H1 (cell line): ENCODE results near the gene NF1. TPM values are rescaled to one million over a fixed set of nuclear protein-coding genes. Genes with fewer than 3 reads are reported as not detected.

Experiments
- CTCF ChIA-PET: fragments of 300-600 bp; sonication (Branson Sonifier 250); formaldehyde crosslinking; loops from one replicate; lab custom pipeline; 2021; ENCODE audit not compliant: partially characterized antibody; lab: Charles Lee
- POLR2A ChIA-PET: fragments of 300-600 bp; sonication (Branson Sonifier 250); formaldehyde crosslinking; loops from one replicate; lab custom pipeline; 2021; ENCODE audit warnings: inconsistent platforms; ENCODE audit not compliant: partially characterized antibody; lab: Charles Lee
- DNase-seq, 2 experiments: peaks; one replicate each; pipeline versions ENCODE4 v3.0.0 to v3.0.0-alpha.2; 2010 to 2022; ENCODE audit warnings: low spot score in 2 of 2, low read depth in 1 of 2, mixed read lengths in 1 of 2
- FAIRE-seq: peaks from 2 replicates; lab custom pipeline; 2011; peaks lifted over from hg19 to GRCh38; lab: Jason Lieb, UNC
- H2AFZ ChIP-seq: 2 replicates; pipeline ENCODE4 v1.8.1; 2012; ENCODE audit warnings: low read length, inconsistent platforms
- H2AK5ac ChIP-seq: 2 replicates; pipeline ENCODE4 v1.6.1; 2013; ENCODE audit warnings: low read depth, low read length
- H2BK120ac ChIP-seq: replicated peaks from 2 replicates; pipeline ENCODE3; 2013; ENCODE audit warnings: low read depth, low read length, inconsistent platforms
- H2BK12ac ChIP-seq: 2 replicates; pipeline ENCODE4 v1.6.1; 2013; ENCODE audit warnings: low read depth, low read length
- H2BK15ac ChIP-seq: 2 replicates; pipeline ENCODE4 v1.6.1; 2013; ENCODE audit warnings: low read length
- H2BK20ac ChIP-seq: 2 replicates; pipeline ENCODE4 v1.6.1; 2013; ENCODE audit warnings: low read length
- H2BK5ac ChIP-seq: 2 replicates; pipeline ENCODE4 v1.6.1; 2013; ENCODE audit warnings: low read depth, low read length
- H3K14ac ChIP-seq: 2 replicates; pipeline ENCODE4 v1.6.1; 2013; ENCODE audit warnings: inconsistent platforms; ENCODE audit not compliant: insufficient read length
- H3K18ac ChIP-seq: 2 replicates; pipeline ENCODE4 v1.6.1; 2013; ENCODE audit warnings: low read length; ENCODE audit errors: extremely low read depth
- H3K23ac ChIP-seq: 2 replicates; pipeline ENCODE4 v1.6.1; 2013; ENCODE audit warnings: inconsistent platforms; ENCODE audit not compliant: insufficient read length
- H3K23me2 ChIP-seq: 2 replicates; pipeline ENCODE4 v1.6.1; 2013; ENCODE audit warnings: low read depth, low read length
- H3K27ac ChIP-seq: 2 replicates; pipeline ENCODE4 v1.6.1; 2011; ENCODE audit warnings: low read depth, low read length, inconsistent platforms
- H3K27me3 ChIP-seq, 4 experiments: replicated peaks in 1 of 4; 1 replicate in 1 of 4; 2 replicates in 3 of 4; pipeline versions ENCODE4 v1.6.1 to v1.8.1; 2011 to 2013; ENCODE audit warnings: low read length in 3 of 4, mild to moderate bottlenecking in 3 of 4, inconsistent platforms in 2 of 4, mixed read lengths in 2 of 4, moderate library complexity in 1 of 4; ENCODE audit not compliant: control insufficient read depth in 3 of 4, insufficient read depth in 3 of 4; ENCODE audit errors: extremely low read depth in 1 of 4
- H3K36me3 ChIP-seq, 4 experiments: 2 replicates each; pipeline versions ENCODE4 v1.6.1 to v1.8.1; 2011 to 2013; ENCODE audit warnings: mild to moderate bottlenecking in 4 of 4, low read length in 3 of 4, moderate library complexity in 2 of 4, control low read depth in 1 of 4, inconsistent platforms in 1 of 4; ENCODE audit not compliant: insufficient read depth in 4 of 4, control insufficient read depth in 2 of 4
- H3K4ac ChIP-seq: replicated peaks from 2 replicates; pipeline ENCODE3; 2013; ENCODE audit warnings: low read length, low read depth, mixed read lengths, inconsistent platforms; ENCODE audit not compliant: insufficient read length
- H3K4me1 ChIP-seq, 4 experiments: replicated peaks in 1 of 4; 1 replicate in 1 of 4; 2 replicates in 3 of 4; pipeline versions ENCODE4 v1.6.1 to v1.8.1; 2011 to 2013; ENCODE audit warnings: low read length in 3 of 4, inconsistent platforms in 2 of 4, mixed read lengths in 1 of 4; ENCODE audit not compliant: insufficient read depth in 4 of 4, control insufficient read depth in 3 of 4
- H3K4me2 ChIP-seq, 2 experiments: 2 replicates each; pipeline versions ENCODE4 v1.6.1 to v1.8.1; 2011 to 2013; ENCODE audit warnings: low read depth in 2 of 2, low read length in 2 of 2, control low read depth in 1 of 2, inconsistent platforms in 1 of 2, mild to moderate bottlenecking in 1 of 2; ENCODE audit not compliant: insufficient read depth in 1 of 2
- H3K4me3 ChIP-seq, 4 experiments: fragments of 200-600, 300-600 bp in 1 of 4; sonication (generic), shearing (Covaris generic), sonication (Bioruptor Twin) in 1 of 4; 2 replicates each; pipeline versions ENCODE4 v1.5.1 to v1.8.1; 2011 to 2016; ENCODE audit warnings: low read length in 4 of 4, low read depth in 3 of 4, control low read depth in 2 of 4, inconsistent platforms in 2 of 4, mild to moderate bottlenecking in 2 of 4, mixed read lengths in 1 of 4, moderate library complexity in 1 of 4; ENCODE audit not compliant: insufficient read depth in 2 of 4; ENCODE audit errors: extremely low read depth in 1 of 4
- H3K56ac ChIP-seq: replicated peaks from 2 replicates; pipeline ENCODE3; 2013; ENCODE audit warnings: low read depth, mild to moderate bottlenecking, mixed read lengths, low read length, inconsistent platforms; ENCODE audit not compliant: insufficient read length
- H3K79me1 ChIP-seq: 2 replicates; pipeline ENCODE4 v1.6.1; 2013; ENCODE audit warnings: low read depth, low read length, control low read depth
- H3K79me2 ChIP-seq, 2 experiments: 2 replicates each; pipeline versions ENCODE4 v1.6.1 to v1.8.1; 2012 to 2013; ENCODE audit warnings: low read length in 2 of 2, mild to moderate bottlenecking in 2 of 2, inconsistent platforms in 1 of 2; ENCODE audit not compliant: insufficient read depth in 2 of 2, control insufficient read depth in 1 of 2
- H3K9ac ChIP-seq, 4 experiments: replicated peaks in 1 of 4; 1 replicate in 1 of 4; 2 replicates in 3 of 4; pipeline versions ENCODE4 v1.6.1 to v1.8.1; 2011 to 2013; ENCODE audit warnings: low read depth in 3 of 4, low read length in 3 of 4, control low read depth in 2 of 4, mild to moderate bottlenecking in 2 of 4, moderate library complexity in 2 of 4, inconsistent platforms in 1 of 4; ENCODE audit errors: extremely low read depth in 1 of 4
- H3K9me3 ChIP-seq, 2 experiments: 2 replicates each; pipeline versions ENCODE4 v1.6.1 to v1.8.1; 2012 to 2013; ENCODE audit warnings: mild to moderate bottlenecking in 2 of 2, moderate library complexity in 2 of 2, control low read depth in 1 of 2, inconsistent platforms in 1 of 2, low read depth in 1 of 2, low read length in 1 of 2, mixed read lengths in 1 of 2; ENCODE audit not compliant: insufficient read depth in 2 of 2
- H4K20me1 ChIP-seq, 2 experiments: replicated peaks in 1 of 2; 2 replicates each; pipeline versions ENCODE3 to v1.8.1; 2011 to 2013; ENCODE audit warnings: inconsistent platforms in 2 of 2, low read length in 2 of 2, mild to moderate bottlenecking in 1 of 2; ENCODE audit not compliant: insufficient read depth in 2 of 2, control insufficient read depth in 1 of 2
- H4K5ac ChIP-seq: 2 replicates; pipeline ENCODE4 v1.6.1; 2013; ENCODE audit warnings: low read length, low read depth, mixed read lengths, inconsistent platforms; ENCODE audit not compliant: insufficient read length
- H4K8ac ChIP-seq: 2 replicates; pipeline ENCODE4 v1.8.0; 2013; ENCODE audit warnings: mild to moderate bottlenecking, moderate library complexity, low read length, inconsistent platforms; ENCODE audit not compliant: insufficient read depth; ENCODE audit errors: extremely low read depth
- H4K91ac ChIP-seq: replicated peaks from 2 replicates; pipeline ENCODE3; 2013; ENCODE audit warnings: low read length, mixed read lengths, inconsistent platforms; ENCODE audit not compliant: insufficient read length
- BRCA1 ChIP-seq: IDR thresholded peaks from 2 replicates; pipeline ENCODE4 v1.6.1; 2012; ENCODE audit warnings: low read depth, low read length, improper control_type of control experiment
- CTBP2 ChIP-seq: IDR thresholded peaks from 2 replicates; pipeline ENCODE4 v1.7.0; 2011; ENCODE audit warnings: borderline replicate concordance, mild to moderate bottlenecking, moderate library complexity, mixed read lengths, low read length; ENCODE audit not compliant: insufficient read depth, insufficient read length
- GABPA ChIP-seq: IDR thresholded peaks from 2 replicates; pipeline ENCODE4 v1.6.1; 2011; ENCODE audit warnings: mild to moderate bottlenecking, low read length, moderate library complexity, borderline replicate concordance; ENCODE audit not compliant: insufficient read depth
- POU5F1 ChIP-seq: IDR thresholded peaks from 2 replicates; pipeline ENCODE4 v1.6.1; 2011; ENCODE audit warnings: low read depth, mild to moderate bottlenecking, low read length, moderate library complexity
- SIRT6 ChIP-seq: IDR thresholded peaks from one replicate; pipeline ENCODE4 v1.7.1; 2012; ENCODE audit warnings: low read length, inconsistent platforms
- WGBS, 2 experiments: shearing (Covaris generic) in 1 of 2; methylation state at CpG; one replicate each; pipeline versions ENCODE4 v1.1.6 to v1.1.7; 2013 to 2015; ENCODE audit warnings: low lambda C conversion rate in 2 of 2, mixed read lengths in 2 of 2, inconsistent platforms in 1 of 2, low coverage in 1 of 2, missing lambda C conversion rate in 1 of 2; ENCODE audit not compliant: insufficient replicate concordance in 2 of 2, insufficient coverage in 1 of 2, insufficient read length in 1 of 2; ENCODE audit errors: extremely low coverage in 1 of 2, missing lambda C conversion rate in 1 of 2; 5-methylcytosine and 5-hydroxymethylcytosine counted together
- polyA plus RNA-seq, 7 experiments: library from polyadenylated mRNA; depleted of rRNA in 3 of 7; stranded (reverse) in 5 of 7; unstranded in 2 of 7; fragments of >200 nt in 5 of 7; fragments of 200-250 nt in 2 of 7; gene quantifications; 1 replicate in 5 of 7; 2 replicates in 1 of 7; 4 replicates in 1 of 7; pipeline versions ENCODE4 v1.2.1 to v1.2.3, GENCODE V29; 2011 to 2013; ENCODE audit warnings: missing spikeins in 2 of 7, mixed read lengths in 2 of 7
- total RNA-seq: library from RNA; stranded (reverse); fragmentation: NEBNext Ultra II Directional; extraction: Animal tissue kit (Norgen Biotek cat#: 25700); gene quantifications from 2 replicates; pipeline ENCODE4 v1.2.1, GENCODE V29; 2021

NF1 gene
- total and polyA plus RNA-seq, 2 of the 8 experiments (the other 6 are each of a cell fraction or from before 2014, with no cell fraction given) = 19.3 to 29.6 TPM

DNA sequence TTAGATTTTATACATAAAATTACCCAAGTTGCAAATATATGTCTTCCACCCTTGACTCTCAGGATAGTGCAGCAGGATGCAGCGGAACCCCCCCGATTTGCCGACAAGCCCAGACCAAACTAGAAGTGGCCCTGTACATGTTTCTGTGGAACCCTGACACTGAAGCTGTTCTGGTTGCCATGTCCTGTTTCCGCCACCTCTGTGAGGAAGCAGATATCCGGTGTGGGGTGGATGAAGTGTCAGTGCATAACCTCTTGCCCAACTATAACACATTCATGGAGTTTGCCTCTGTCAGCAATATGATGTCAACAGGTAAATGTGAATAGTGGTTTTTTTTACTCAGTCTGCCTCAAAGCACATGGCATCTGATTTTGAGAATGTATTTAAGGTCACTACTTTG is 131.6 kb downstream of the NF1 start:
- H3K4me3 ChIP-seq = no peak overlapping the region
- H3K14ac ChIP-seq = no peak overlapping the region
- no peak overlapping the region for H3K4ac ChIP-seq
- no peak overlapping the region for H4K8ac ChIP-seq
- no peaks in the 10 kb centered on the region for H3K79me1 ChIP-seq
- no peak overlapping the region for H4K91ac ChIP-seq
- DNase-seq = no peak
- no peak overlapping the region for H2BK20ac ChIP-seq
- no peaks in the 10 kb centered on the region for H3K4me1 ChIP-seq
- no peaks in the 10 kb centered on the region for H3K23me2 ChIP-seq
- no peak overlapping the region for H2AK5ac ChIP-seq
- 100% methylated on average over 5 of the region's 5 CpGs; no CpG with 5 or more reads in 1 of the 2 experiments for WGBS, 2 experiments
- H3K23ac ChIP-seq = no peak overlapping the region
- H3K79me2 ChIP-seq = no peaks in the 10 kb centered on the region
- no peaks in the 10 kb centered on the region for H3K9me3 ChIP-seq
- H3K27ac ChIP-seq = no peak overlapping the region
- no peak overlapping the region for H3K56ac ChIP-seq
- H2BK120ac ChIP-seq = no peak overlapping the region
- ChIA-PET POLR2A (no interaction called here), CTCF (interaction anchor here (1.7 kb wide), 1 partner anchor 12 kb away, joined by 6 read pairs; no protein-coding TSS in a partner anchor)
- no peak overlapping the region for H3K18ac ChIP-seq
- no peak for TF ChIP-seq BRCA1
- no peak for TF ChIP-seq CTBP2
- no peak for TF ChIP-seq POU5F1
- no peak for TF ChIP-seq SIRT6
- no peak for TF ChIP-seq GABPA
- no peak overlapping the region for H2BK5ac ChIP-seq
- no peak overlapping the region for H2BK12ac ChIP-seq
- H3K36me3 ChIP-seq = peaks cover 0 to 9% (median 2%) of the 10 kb centered on the region in 4 experiments; a peak in 3 of 8 replicates
- no peak overlapping the region for H4K5ac ChIP-seq
- peaks cover 0 to 2% of the 10 kb centered on the region in 2 experiments for H4K20me1 ChIP-seq
- H3K4me2 ChIP-seq = no peak overlapping the region
- no peaks in the 10 kb centered on the region for H3K27me3 ChIP-seq
- H3K9ac ChIP-seq = no peak overlapping the region
- no peak for FAIRE-seq
- H2BK15ac ChIP-seq = no peak overlapping the region
- no peak overlapping the region for H2AFZ ChIP-seq
